HEK293 (cell line): ENCODE measurements around the gene PRMT1.

Experiments
- CTCF ChIP-seq: fragments of 450-650 bp; formaldehyde crosslinking; IDR thresholded peaks from 2 replicates; pipeline ENCODE4 v1.5.1; 2016; ENCODE audit warnings: missing biosample characterization, missing genetic modification characterization
- ZBTB49 ChIP-seq: fragments of 450-650 bp; formaldehyde crosslinking; IDR thresholded peaks from 2 replicates; pipeline ENCODE4 v1.5.1; 2016; ENCODE audit warnings: missing biosample characterization, missing genetic modification characterization, low read depth

GRCh38 chr19:49658139-49658517 is 18.9 kb upstream of the PRMT1 start:
- TF ChIP-seq ZBTB49 (tag by site-specific recombination), result no peak
- no peak for TF ChIP-seq CTCF (tag by site-specific recombination)
